Measurements from ENCODE around the gene TDRD12. TPM values are rescaled to one million over a fixed set of nuclear protein-coding genes. Genes with fewer than 3 reads are reported as not detected.
"Not testable (repeated sequence)": the region's sequence is repeated elsewhere in the genome, so short reads cannot be mapped to it uniquely, and the experiment has no call there.

The TDRD12 gene
- total RNA-seq, 2 donors from 2014 or later = 0.09 to 5.8 TPM

GRCh38 chr19:32691291-32691951, 28.1 kb upstream of the TDRD12 start, which contains the start of gene NUDT19:
Gene NUDT19 (plus strand): TSS chr19:32691821. CDS start chr19:32691961, 140 bp downstream.
- H3K36me3 Mint-ChIP-seq = peaks cover 34 to 37% of the 10 kb centered on the region in 2 donors
- ATAC-seq (peak; percentile 71 to 82), DNase-seq (ENCODE audit: low spot score in 2 of 2) (peak; percentile 80 to 83)
- peak within 1 kb of the TSS; percentile 74 to 89 for H3K27ac Mint-ChIP-seq
- peaks cover 6% of the 10 kb centered on the region in 2 donors for H3K9me3 Mint-ChIP-seq

- peaks cover 30 to 41% of the 10 kb centered on the region in 2 donors for H3K36me3 Mint-ChIP-seq
- DNase-seq (ENCODE audit: low spot score in 2 of 2) = peak; percentile 55 to 86
- peaks cover 6% of the 10 kb centered on the region in 2 donors for H3K9me3 Mint-ChIP-seq
- H3K27ac Mint-ChIP-seq = peak overlapping the region; percentile 9 to 89
- peak; percentile 64 to 82 for ATAC-seq
Measured at GRCh38 chr19:32691952-32692726, 27.4 kb upstream of the TDRD12 start.

GRCh38 chr19:32692727-32693061, 26.9 kb upstream of the TDRD12 start:
- Mint-ChIP-seq H3K36me3 (peaks cover 36 to 47% of the 10 kb centered on the region in 2 donors), H3K9me3 (peaks cover 6% of the 10 kb centered on the region in 2 donors), H3K27ac (peak overlapping the region; percentile 89 to 98)
- ATAC-seq = no peak
- no peak for DNase-seq (ENCODE audit: low spot score in 2 of 2)

GRCh38 chr19:32693151-32694108, 26.1 kb upstream of the TDRD12 start:
- ATAC-seq, H3K9me3 Mint-ChIP-seq: not testable (repeated sequence)
- Mint-ChIP-seq H3K27ac (peak overlapping the region; percentile 89 to 98), H3K36me3 (peaks cover 43 to 54% of the 10 kb centered on the region in 2 donors)
- DNase-seq (ENCODE audit: low spot score in 2 of 2) = peak in 1 of 2 donors; percentile 46

GRCh38 chr19:32694316-32694715, 25.3 kb upstream of the TDRD12 start:
- not testable (repeated sequence) for H3K9me3 Mint-ChIP-seq; DNase-seq (ENCODE audit: low spot score in 2 of 2); H3K27ac Mint-ChIP-seq; ATAC-seq
- peaks cover 52 to 63% of the 10 kb centered on the region in 2 donors for H3K36me3 Mint-ChIP-seq

- not testable (repeated sequence) for ATAC-seq; H3K27ac Mint-ChIP-seq; DNase-seq (ENCODE audit: low spot score in 2 of 2); H3K9me3 Mint-ChIP-seq
- peaks cover 55 to 69% of the 10 kb centered on the region in 2 donors for H3K36me3 Mint-ChIP-seq
Measured at GRCh38 chr19:32694851-32695250, 24.7 kb upstream of the TDRD12 start.

GRCh38 chr19:32695506-32695905, 24.1 kb upstream of the TDRD12 start:
- H3K36me3 Mint-ChIP-seq = peaks cover 62 to 75% of the 10 kb centered on the region in 2 donors
- not testable (repeated sequence) for ATAC-seq; DNase-seq (ENCODE audit: low spot score in 2 of 2); H3K9me3 Mint-ChIP-seq
- peak overlapping the region in 1 of 2 donors; percentile 31 for H3K27ac Mint-ChIP-seq

- not testable (repeated sequence) for ATAC-seq
Measured at GRCh38 chr19:32696771-32697170, 22.8 kb upstream of the TDRD12 start.

GRCh38 chr19:32700129-32700528, 19.4 kb upstream of the TDRD12 start:
- peaks cover 7 to 12% of the 10 kb centered on the region in 2 donors for H3K9me3 Mint-ChIP-seq
- not testable (repeated sequence) for ATAC-seq; DNase-seq (ENCODE audit: low spot score in 2 of 2); H3K27ac Mint-ChIP-seq
- H3K36me3 Mint-ChIP-seq = peaks cover 60 to 89% of the 10 kb centered on the region in 2 donors

More at GRCh38 chr19:32696771-32697170, 22.8 kb upstream of the TDRD12 start:
- not testable (repeated sequence) for DNase-seq (ENCODE audit: low spot score in 2 of 2); H3K9me3 Mint-ChIP-seq
- peaks cover 57 to 84% of the 10 kb centered on the region in 2 donors for H3K36me3 Mint-ChIP-seq
- H3K27ac Mint-ChIP-seq = peak overlapping the region in 1 of 2 donors; percentile 48

- peaks cover 55 to 88% of the 10 kb centered on the region in 2 donors for H3K36me3 Mint-ChIP-seq
- H3K27ac Mint-ChIP-seq = no peak overlapping the region
- peaks cover 7 to 15% of the 10 kb centered on the region in 2 donors for H3K9me3 Mint-ChIP-seq
- ATAC-seq = no peak
- no peak for DNase-seq (ENCODE audit: low spot score in 2 of 2)
Measured at GRCh38 chr19:32702010-32702409, 17.6 kb upstream of the TDRD12 start.

- H3K36me3 Mint-ChIP-seq = peaks cover 36 to 79% of the 10 kb centered on the region in 2 donors
- H3K9me3 Mint-ChIP-seq = peaks cover 7 to 14% of the 10 kb centered on the region in 2 donors
- H3K27ac Mint-ChIP-seq; DNase-seq (ENCODE audit: low spot score in 2 of 2); ATAC-seq: not testable (repeated sequence)
Measured at GRCh38 chr19:32704006-32704405, 15.6 kb upstream of the TDRD12 start.

- H3K27ac Mint-ChIP-seq = peak overlapping the region; percentile 60 to 83
- DNase-seq (ENCODE audit: low spot score in 2 of 2) = peak in 1 of 2 donors; percentile 26
- H3K9me3 Mint-ChIP-seq = peaks cover 4 to 8% of the 10 kb centered on the region in 2 donors
- ATAC-seq = peak; percentile 95 to 98
- H3K36me3 Mint-ChIP-seq = peaks cover 16 to 41% of the 10 kb centered on the region in 2 donors
Measured at GRCh38 chr19:32708457-32708856, 11.1 kb upstream of the TDRD12 start.

- peak overlapping the region in 1 of 2 donors; percentile 83 for H3K27ac Mint-ChIP-seq
Measured at GRCh38 chr19:32709032-32709431, 10.5 kb upstream of the TDRD12 start.

GRCh38 chr19:32711747-32712146, 7.8 kb upstream of the TDRD12 start:
- peaks cover 0 to 3% of the 10 kb centered on the region in 2 donors for H3K9me3 Mint-ChIP-seq
- peaks cover 4 to 15% of the 10 kb centered on the region in 2 donors for H3K36me3 Mint-ChIP-seq

More at GRCh38 chr19:32709032-32709431, 10.5 kb upstream of the TDRD12 start:
- Mint-ChIP-seq H3K36me3 (peaks cover 13 to 36% of the 10 kb centered on the region in 2 donors), H3K9me3 (peaks cover 4% of the 10 kb centered on the region in 2 donors)
- ATAC-seq (peak; percentile 41 to 42), DNase-seq (ENCODE audit: low spot score in 2 of 2) (no peak)

GRCh38 chr19:32716203-32716602, 3.4 kb upstream of the TDRD12 start:
- H3K36me3 Mint-ChIP-seq = not testable (repeated sequence)

More at GRCh38 chr19:32711747-32712146, 7.8 kb upstream of the TDRD12 start:
- DNase-seq (ENCODE audit: low spot score in 2 of 2) = no peak
- H3K27ac Mint-ChIP-seq = no peak overlapping the region
- no peak for ATAC-seq

GRCh38 chr19:32717496-32717895, 2.1 kb upstream of the TDRD12 start:
- Mint-ChIP-seq H3K27ac (no peak overlapping the region), H3K9me3 (peaks cover 0 to 4% of the 10 kb centered on the region in 2 donors), H3K36me3 (peaks cover 0 to 11% of the 10 kb centered on the region in 2 donors)
- DNase-seq (ENCODE audit: low spot score in 2 of 2) (no peak), ATAC-seq (no peak)

More at GRCh38 chr19:32716203-32716602, 3.4 kb upstream of the TDRD12 start:
- not testable (repeated sequence) for ATAC-seq; DNase-seq (ENCODE audit: low spot score in 2 of 2); H3K9me3 Mint-ChIP-seq
- peak overlapping the region in 1 of 2 donors; percentile 55 for H3K27ac Mint-ChIP-seq

Data from activated naive CD4-positive, alpha-beta T cell treated with anti-CD3 and anti-CD28 coated beads, Interleukin-2, amount 50 U/mL, for 72 hours (primary cell).